Lower leg skin (tissue), 3 donors: ENCODE measurements around the gene FUS.

Experiments
- POLR2A ChIP-seq, 2 donors: fragments of 450-650 bp; IDR thresholded peaks; one replicate each; pipeline ENCODE4 v1.6.1; 2016 to 2017; ENCODE audit warnings: antibody characterized with exemption in 2 of 2, mild to moderate bottlenecking in 1 of 2, moderate library complexity in 1 of 2
- TF ChIP-seq, protein P1 (sequence below), 3 donors: fragments of 450-650 bp; IDR thresholded peaks; one replicate each; pipeline ENCODE4 v1.5.1; 2016; ENCODE audit warnings: antibody characterized with exemption in 3 of 3, mild to moderate bottlenecking in 3 of 3, moderate library complexity in 2 of 3

DNA sequence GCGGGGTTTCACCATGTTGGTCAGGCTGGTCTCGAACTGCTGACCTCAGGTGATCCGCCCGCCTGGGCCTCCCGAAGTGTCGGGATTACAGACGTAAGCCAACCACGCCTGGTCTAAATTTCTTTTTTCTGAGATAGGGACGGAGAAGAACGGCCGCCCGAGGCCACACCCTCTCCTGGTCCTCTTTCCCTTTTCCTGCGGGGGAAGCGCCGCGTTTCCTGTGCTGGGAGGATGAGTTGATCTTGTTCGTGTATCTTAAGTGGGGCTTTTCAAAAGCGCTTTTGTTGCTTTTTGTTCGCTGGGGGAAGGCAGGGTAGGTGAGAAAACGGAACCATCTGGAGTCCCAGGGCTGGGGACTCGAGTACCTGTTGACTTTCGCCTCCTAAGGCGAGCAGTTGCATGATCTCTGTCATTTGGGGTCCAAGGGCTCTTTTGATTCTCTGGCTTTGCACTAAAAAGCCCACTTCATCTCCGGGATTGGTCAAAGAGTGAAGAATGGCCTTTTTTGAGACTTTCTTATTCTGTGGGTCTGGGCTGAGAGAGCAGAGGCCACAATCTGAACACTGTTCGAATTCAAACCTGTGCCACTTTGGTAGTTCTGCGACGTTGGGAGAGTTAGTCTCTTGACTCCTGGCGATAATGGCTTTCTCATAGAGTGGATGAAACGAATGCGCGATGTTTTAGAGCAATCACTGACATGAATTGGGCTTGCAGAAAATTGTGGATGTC, 1.3 kb downstream of the FUS start:
- TF ChIP-seq, protein P1, sequence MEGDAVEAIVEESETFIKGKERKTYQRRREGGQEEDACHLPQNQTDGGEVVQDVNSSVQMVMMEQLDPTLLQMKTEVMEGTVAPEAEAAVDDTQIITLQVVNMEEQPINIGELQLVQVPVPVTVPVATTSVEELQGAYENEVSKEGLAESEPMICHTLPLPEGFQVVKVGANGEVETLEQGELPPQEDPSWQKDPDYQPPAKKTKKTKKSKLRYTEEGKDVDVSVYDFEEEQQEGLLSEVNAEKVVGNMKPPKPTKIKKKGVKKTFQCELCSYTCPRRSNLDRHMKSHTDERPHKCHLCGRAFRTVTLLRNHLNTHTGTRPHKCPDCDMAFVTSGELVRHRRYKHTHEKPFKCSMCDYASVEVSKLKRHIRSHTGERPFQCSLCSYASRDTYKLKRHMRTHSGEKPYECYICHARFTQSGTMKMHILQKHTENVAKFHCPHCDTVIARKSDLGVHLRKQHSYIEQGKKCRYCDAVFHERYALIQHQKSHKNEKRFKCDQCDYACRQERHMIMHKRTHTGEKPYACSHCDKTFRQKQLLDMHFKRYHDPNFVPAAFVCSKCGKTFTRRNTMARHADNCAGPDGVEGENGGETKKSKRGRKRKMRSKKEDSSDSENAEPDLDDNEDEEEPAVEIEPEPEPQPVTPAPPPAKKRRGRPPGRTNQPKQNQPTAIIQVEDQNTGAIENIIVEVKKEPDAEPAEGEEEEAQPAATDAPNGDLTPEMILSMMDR (IDR thresholded peaks at IDR 0.05) = no peak
- TF ChIP-seq POLR2A (IDR thresholded peaks at IDR 0.05) = no peak
